Measurements from ENCODE around the gene NKTR. TPM values are rescaled to one million over a fixed set of nuclear protein-coding genes. Genes with fewer than 3 reads are reported as not detected.

NKTR gene
- total and polyA plus RNA-seq, 5 donors from 2014 or later = 9.7 to 291 (median 11.2) TPM

DNA sequence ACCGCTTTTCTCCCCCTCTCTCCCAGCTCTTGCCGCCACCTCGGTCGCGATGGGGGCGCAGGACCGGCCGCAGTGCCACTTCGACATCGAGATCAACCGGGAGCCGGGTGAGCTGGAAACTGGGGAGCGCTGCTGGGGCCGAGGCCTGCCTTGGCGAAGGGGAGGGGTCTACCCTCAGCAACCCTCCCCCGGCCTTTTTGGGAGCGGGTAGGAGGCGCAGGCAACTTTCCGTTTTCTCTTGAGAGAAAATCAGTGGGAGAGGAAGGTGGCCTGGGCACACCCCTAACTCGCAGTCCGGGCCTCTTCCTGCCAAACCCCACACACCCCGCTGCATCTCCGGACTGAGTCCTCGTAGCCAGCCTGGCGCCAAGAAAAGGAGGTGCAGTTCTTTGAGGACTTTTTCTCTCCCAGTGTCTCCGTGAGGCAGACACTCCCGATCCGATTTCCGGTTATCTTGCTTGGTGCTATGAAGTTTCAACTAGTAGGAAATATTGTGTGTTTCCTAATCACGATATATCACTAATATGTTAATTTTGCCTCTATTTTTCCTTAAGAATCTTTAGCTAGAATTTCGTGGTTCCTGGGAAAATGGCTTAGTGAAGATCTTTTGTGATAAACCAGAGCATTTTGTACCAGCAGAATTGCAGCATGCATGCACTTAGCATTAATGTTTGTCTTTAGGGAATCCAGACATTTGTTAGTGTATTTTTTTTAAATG, 631 bp downstream of the NKTR start:
- DNase-seq (peak in 2 of 3 donors; percentile 46 to 74), ATAC-seq (ENCODE audit: low read depth in 2 of 2) (peak in 1 of 2 donors; percentile 3)
- peaks cover 23 to 57% (median 42%) of the 10 kb centered on the region in 4 donors for H3K4me1 Mint-ChIP-seq
- peaks cover 0 to 6% (median 0%) of the 10 kb centered on the region in 7 donors for H3K9me3 Mint-ChIP-seq
- peak overlapping the region; percentile 94 for H3K27ac ChIP-seq (ENCODE audit: insufficient read depth, low read length, poor library complexity, severe bottlenecking)
- peak overlapping the region; percentile 93 to 99 (median 94) for H3K4me3 Mint-ChIP-seq
- H3K27me3 Mint-ChIP-seq = no peaks in the 10 kb centered on the region
- H3K27ac Mint-ChIP-seq = peak overlapping the region; percentile 86 to 95 (median 86)
- peaks cover 25% of the 10 kb centered on the region for H3K36me3 Mint-ChIP-seq
- peaks cover 11% of the 10 kb centered on the region for H3K36me3 ChIP-seq (ENCODE audit: control insufficient read depth, insufficient read depth, low read length)
- H3K4me3 ChIP-seq (ENCODE audit: low read depth, low read length) = peak overlapping the region; percentile 83
- peaks cover 3 to 11% of the 10 kb centered on the region in 2 experiments for H3K9me3 ChIP-seq (ENCODE audit: control insufficient read depth in 2 of 2, low read length in 2 of 2)
- H3K27me3 ChIP-seq (ENCODE audit: control insufficient read depth, insufficient read depth, low read length) = no peaks in the 10 kb centered on the region
- H3K4me1 ChIP-seq (ENCODE audit: control insufficient read depth, insufficient read depth, low read length, poor library complexity, severe bottlenecking) = peaks cover 43% of the 10 kb centered on the region

DNA sequence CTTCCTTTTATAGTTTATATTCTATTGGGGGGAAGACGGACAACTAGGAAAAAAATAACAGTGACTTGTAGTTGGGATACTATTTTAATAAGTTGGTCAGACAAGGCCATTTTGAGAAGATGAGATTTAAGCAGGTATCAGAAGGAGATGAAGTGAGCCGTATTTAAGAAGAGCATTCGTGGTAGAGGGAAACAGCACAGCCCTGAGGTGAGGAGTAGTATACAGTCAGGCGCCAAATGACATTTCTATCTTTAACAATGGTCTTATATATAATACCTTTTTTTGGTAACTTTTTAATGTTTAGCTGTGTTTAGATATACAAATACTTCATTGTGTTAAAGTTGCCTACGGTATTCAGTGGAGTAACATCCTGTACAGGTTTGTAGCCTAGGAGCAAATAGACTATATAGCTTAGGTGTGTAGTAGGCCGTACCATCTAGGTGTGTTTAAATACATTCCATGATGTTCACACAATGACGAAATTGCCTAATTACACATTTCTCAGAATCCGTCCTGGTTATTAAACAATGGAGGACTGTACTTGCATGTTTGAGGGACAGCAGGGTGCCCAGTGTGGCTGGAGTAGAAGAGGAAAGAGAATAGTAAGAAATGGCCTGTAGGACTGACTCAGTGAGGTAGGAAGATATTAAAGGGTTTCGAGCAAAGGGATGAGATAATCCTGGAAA, 1.6 kb downstream of the NKTR start:
- H3K9me3 Mint-ChIP-seq = peaks cover 0 to 6% (median 0%) of the 10 kb centered on the region in 7 donors
- H3K27ac ChIP-seq (ENCODE audit: insufficient read depth, low read length, poor library complexity, severe bottlenecking) = peak overlapping the region; percentile 94
- DNase-seq = peak in 2 of 3 donors; percentile 34 to 61
- peak overlapping the region; percentile 83 for H3K4me3 ChIP-seq (ENCODE audit: low read depth, low read length)
- H3K4me1 ChIP-seq (ENCODE audit: control insufficient read depth, insufficient read depth, low read length, poor library complexity, severe bottlenecking) = peaks cover 46% of the 10 kb centered on the region
- H3K4me1 Mint-ChIP-seq = peaks cover 25 to 63% (median 44%) of the 10 kb centered on the region in 4 donors
- peak overlapping the region; percentile 17 to 95 (median 86) for H3K27ac Mint-ChIP-seq
- H3K36me3 Mint-ChIP-seq = peaks cover 23% of the 10 kb centered on the region
- peaks cover 3 to 11% of the 10 kb centered on the region in 2 experiments for H3K9me3 ChIP-seq (ENCODE audit: control insufficient read depth in 2 of 2, low read length in 2 of 2)
- ATAC-seq (ENCODE audit: low read depth in 2 of 2) = no peak
- no peaks in the 10 kb centered on the region for H3K27me3 ChIP-seq (ENCODE audit: control insufficient read depth, insufficient read depth, low read length)
- H3K27me3 Mint-ChIP-seq = no peaks in the 10 kb centered on the region
- H3K4me3 Mint-ChIP-seq = peak overlapping the region; percentile 93 to 99 (median 94)
- H3K36me3 ChIP-seq (ENCODE audit: control insufficient read depth, insufficient read depth, low read length) = peaks cover 18% of the 10 kb centered on the region

DNA sequence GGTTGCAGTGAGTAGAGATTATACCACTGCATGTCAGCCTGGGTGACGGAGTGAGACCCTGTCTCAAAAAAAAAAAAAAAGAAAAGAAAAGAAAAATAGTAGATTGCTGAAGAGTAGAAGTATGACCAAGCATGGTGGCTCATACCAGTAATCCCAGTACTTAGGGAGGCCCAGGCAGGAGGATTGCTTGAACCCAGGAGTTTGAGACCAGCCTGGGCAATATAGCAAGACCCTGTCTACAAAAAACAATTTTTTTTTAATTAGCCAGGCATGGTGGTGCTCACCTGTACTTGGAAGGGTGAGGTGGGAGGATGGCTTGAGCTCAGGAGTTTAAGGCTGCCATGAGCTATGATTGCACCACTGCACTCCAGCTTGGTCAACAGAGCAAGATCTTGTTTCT, 2.5 kb downstream of the NKTR start:
- Histone ChIP-seq H3K27me3 (ENCODE audit: control insufficient read depth, insufficient read depth, low read length) (no peaks in the 10 kb centered on the region), H3K9me3 (ENCODE audit: control insufficient read depth in 2 of 2, low read length in 2 of 2) (peaks cover 3 to 11% of the 10 kb centered on the region in 2 experiments), H3K27ac (ENCODE audit: insufficient read depth, low read length, poor library complexity, severe bottlenecking) (peak overlapping the region; percentile 23), H3K4me3 (ENCODE audit: low read depth, low read length) (peak overlapping the region; percentile 47), H3K36me3 (ENCODE audit: control insufficient read depth, insufficient read depth, low read length) (peaks cover 25% of the 10 kb centered on the region), H3K4me1 (ENCODE audit: control insufficient read depth, insufficient read depth, low read length, poor library complexity, severe bottlenecking) (peaks cover 46% of the 10 kb centered on the region)
- Mint-ChIP-seq H3K9me3 (peaks cover 0 to 6% (median 0%) of the 10 kb centered on the region in 7 donors), H3K36me3 (peaks cover 30% of the 10 kb centered on the region), H3K27me3 (no peaks in the 10 kb centered on the region), H3K4me3 (peak overlapping the region; percentile 48 to 99 (median 94)), H3K4me1 (peaks cover 32 to 69% (median 51%) of the 10 kb centered on the region in 4 donors), H3K27ac (no peak overlapping the region)
- ATAC-seq (ENCODE audit: low read depth in 2 of 2) = no peak
- no peak for DNase-seq

DNA sequence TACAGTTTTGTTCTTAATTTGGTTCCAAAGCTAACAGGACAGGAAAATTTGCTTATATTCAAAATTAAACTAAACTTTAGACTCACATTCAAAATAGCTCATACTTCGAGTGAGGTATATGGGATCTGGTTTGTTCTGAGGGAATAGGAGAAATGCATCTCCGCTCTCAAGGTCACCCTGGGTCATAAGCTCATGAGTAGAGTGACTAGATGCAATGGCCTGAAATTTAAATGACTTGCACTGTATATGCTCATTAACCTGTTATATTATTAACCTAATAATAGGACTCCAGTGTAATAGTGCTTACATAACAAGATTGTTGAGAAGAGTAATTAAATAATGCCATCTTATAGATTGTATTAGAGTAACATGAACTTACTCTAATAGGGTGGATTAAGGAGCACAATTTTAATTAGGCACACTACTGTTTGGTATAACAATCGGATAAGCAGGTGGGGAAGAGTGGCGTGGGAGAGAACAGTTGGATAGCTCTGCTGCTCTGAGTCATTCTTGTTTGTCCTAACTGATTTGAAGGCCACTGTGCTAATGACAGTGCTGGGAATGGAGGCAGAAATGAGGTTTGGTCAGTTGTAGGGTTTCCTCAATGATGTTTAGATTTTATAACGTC, 5.2 kb downstream of the NKTR start:
- H3K36me3 Mint-ChIP-seq = peaks cover 44% of the 10 kb centered on the region
- Histone ChIP-seq H3K9me3 (ENCODE audit: control insufficient read depth in 2 of 2, low read length in 2 of 2) (peaks cover 3 to 11% of the 10 kb centered on the region in 2 experiments), H3K27ac (ENCODE audit: insufficient read depth, low read length, poor library complexity, severe bottlenecking) (no peak overlapping the region), H3K4me3 (ENCODE audit: low read depth, low read length) (peak overlapping the region; percentile 4), H3K27me3 (ENCODE audit: control insufficient read depth, insufficient read depth, low read length) (no peaks in the 10 kb centered on the region), H3K4me1 (ENCODE audit: control insufficient read depth, insufficient read depth, low read length, poor library complexity, severe bottlenecking) (peaks cover 43% of the 10 kb centered on the region), H3K36me3 (ENCODE audit: control insufficient read depth, insufficient read depth, low read length) (peaks cover 32% of the 10 kb centered on the region)
- H3K9me3 Mint-ChIP-seq = peaks cover 0 to 6% (median 0%) of the 10 kb centered on the region in 7 donors
- ATAC-seq (ENCODE audit: low read depth in 2 of 2) (no peak), DNase-seq (no peak)
- H3K27me3 Mint-ChIP-seq = no peaks in the 10 kb centered on the region
- peaks cover 43 to 79% (median 60%) of the 10 kb centered on the region in 4 donors for H3K4me1 Mint-ChIP-seq
- peak overlapping the region in 1 of 4 donors; percentile 74 for H3K4me3 Mint-ChIP-seq
- H3K27ac Mint-ChIP-seq = peak overlapping the region in 1 of 3 donors; percentile 68

DNA sequence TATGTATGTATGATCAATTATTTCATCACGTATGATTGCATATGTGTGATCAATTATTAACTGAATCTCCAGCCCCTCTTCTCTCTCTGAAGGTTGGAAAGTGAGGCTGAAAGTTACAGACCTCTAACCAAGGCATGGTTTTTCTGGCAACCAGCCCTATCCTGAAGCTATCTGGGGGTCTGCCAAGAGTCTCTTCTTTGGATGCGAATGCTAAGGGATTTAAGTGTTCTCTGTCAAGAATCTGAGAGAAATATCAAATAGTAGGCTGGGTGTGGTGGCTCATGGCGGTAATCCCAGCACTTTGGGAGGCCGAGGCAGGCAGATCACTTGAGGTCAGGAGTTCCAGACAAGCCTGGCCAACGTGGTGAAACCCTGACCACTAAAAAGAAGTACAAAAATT, 8.1 kb downstream of the NKTR start:
- Histone ChIP-seq H3K27me3 (ENCODE audit: control insufficient read depth, insufficient read depth, low read length) (no peaks in the 10 kb centered on the region), H3K4me3 (ENCODE audit: low read depth, low read length) (no peak overlapping the region), H3K36me3 (ENCODE audit: control insufficient read depth, insufficient read depth, low read length) (peaks cover 27% of the 10 kb centered on the region), H3K9me3 (ENCODE audit: control insufficient read depth in 2 of 2, low read length in 2 of 2) (peaks cover 0 to 7% of the 10 kb centered on the region in 2 experiments), H3K27ac (ENCODE audit: insufficient read depth, low read length, poor library complexity, severe bottlenecking) (no peak overlapping the region), H3K4me1 (ENCODE audit: control insufficient read depth, insufficient read depth, low read length, poor library complexity, severe bottlenecking) (peaks cover 43% of the 10 kb centered on the region)
- Mint-ChIP-seq H3K4me1 (peaks cover 50 to 87% (median 71%) of the 10 kb centered on the region in 4 donors), H3K36me3 (peaks cover 42% of the 10 kb centered on the region), H3K27me3 (no peaks in the 10 kb centered on the region), H3K4me3 (peak overlapping the region in 1 of 4 donors; percentile 36), H3K27ac (peak overlapping the region in 2 of 3 donors; percentile 69 to 70), H3K9me3 (peaks cover 0 to 6% (median 0%) of the 10 kb centered on the region in 7 donors)
- DNase-seq (no peak), ATAC-seq (ENCODE audit: low read depth in 2 of 2) (no peak)

DNA sequence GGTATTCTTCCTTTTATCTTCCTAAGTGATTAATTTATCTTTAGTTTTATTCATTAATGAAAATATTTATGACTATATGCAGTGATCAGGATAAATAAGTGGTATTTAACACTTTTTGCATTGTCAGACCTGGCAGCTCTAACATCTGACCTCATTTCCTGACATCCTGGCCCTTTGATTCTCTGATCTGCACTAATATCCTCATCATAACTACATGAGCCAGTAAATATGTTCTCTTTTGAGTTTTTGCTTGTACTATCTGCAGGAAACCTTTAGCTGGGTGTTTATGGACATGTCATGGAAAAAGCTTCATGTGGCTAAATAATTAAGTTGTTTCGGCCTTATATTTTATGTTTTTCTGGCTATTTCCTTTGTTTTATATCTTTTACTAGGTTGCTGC, 10.5 kb downstream of the NKTR start:
- H3K4me3 ChIP-seq (ENCODE audit: low read depth, low read length) = peak overlapping the region; percentile 56
- Mint-ChIP-seq H3K36me3 (peaks cover 29% of the 10 kb centered on the region), H3K27ac (peak overlapping the region; percentile 90 to 97 (median 92)), H3K4me1 (peaks cover 53 to 83% (median 67%) of the 10 kb centered on the region in 4 donors), H3K9me3 (no peaks in the 10 kb centered on the region), H3K27me3 (no peaks in the 10 kb centered on the region), H3K4me3 (peak overlapping the region; percentile 31 to 89 (median 58))
- no peaks in the 10 kb centered on the region for H3K9me3 ChIP-seq (ENCODE audit: control insufficient read depth in 2 of 2, low read length in 2 of 2)
- peak overlapping the region; percentile 86 for H3K27ac ChIP-seq (ENCODE audit: insufficient read depth, low read length, poor library complexity, severe bottlenecking)
- ATAC-seq (ENCODE audit: low read depth in 2 of 2) (peak; percentile 57), DNase-seq (peak in 2 of 3 donors; percentile 28 to 62)
- no peaks in the 10 kb centered on the region for H3K27me3 ChIP-seq (ENCODE audit: control insufficient read depth, insufficient read depth, low read length)
- peaks cover 23% of the 10 kb centered on the region for H3K36me3 ChIP-seq (ENCODE audit: control insufficient read depth, insufficient read depth, low read length)
- H3K4me1 ChIP-seq (ENCODE audit: control insufficient read depth, insufficient read depth, low read length, poor library complexity, severe bottlenecking) = peaks cover 31% of the 10 kb centered on the region

DNA sequence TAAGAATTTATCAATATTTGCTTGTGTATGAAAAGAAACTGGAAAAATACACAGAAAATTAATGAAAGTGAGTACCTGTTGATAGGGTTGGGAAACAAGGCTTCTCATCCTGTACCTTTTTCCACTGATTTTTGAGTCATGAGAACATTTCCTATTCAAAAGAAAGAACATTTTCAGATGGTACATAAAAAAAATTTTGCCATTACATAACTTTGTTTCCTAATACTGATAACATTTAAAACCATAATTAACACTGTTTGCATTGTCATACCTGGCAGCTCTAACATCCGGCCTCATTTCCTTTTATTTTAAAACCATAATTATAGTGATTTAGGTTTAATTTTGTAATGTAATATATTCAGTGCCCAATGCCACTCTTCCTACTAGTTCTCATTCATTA, 11.7 kb downstream of the NKTR start:
- ATAC-seq (ENCODE audit: low read depth in 2 of 2) (peak in 1 of 2 donors; percentile 31), DNase-seq (peak in 2 of 3 donors; percentile 38 to 46)
- peaks cover 24% of the 10 kb centered on the region for H3K36me3 Mint-ChIP-seq
- peak overlapping the region; percentile 53 to 97 (median 90) for H3K27ac Mint-ChIP-seq
- H3K27me3 Mint-ChIP-seq = no peaks in the 10 kb centered on the region
- H3K4me1 Mint-ChIP-seq = peaks cover 52 to 82% (median 70%) of the 10 kb centered on the region in 4 donors
- Histone ChIP-seq H3K27me3 (ENCODE audit: control insufficient read depth, insufficient read depth, low read length) (no peaks in the 10 kb centered on the region), H3K4me3 (ENCODE audit: low read depth, low read length) (peak overlapping the region; percentile 55), H3K4me1 (ENCODE audit: control insufficient read depth, insufficient read depth, low read length, poor library complexity, severe bottlenecking) (peaks cover 27% of the 10 kb centered on the region), H3K27ac (ENCODE audit: insufficient read depth, low read length, poor library complexity, severe bottlenecking) (peak overlapping the region; percentile 86), H3K9me3 (ENCODE audit: control insufficient read depth in 2 of 2, low read length in 2 of 2) (no peaks in the 10 kb centered on the region), H3K36me3 (ENCODE audit: control insufficient read depth, insufficient read depth, low read length) (peaks cover 16% of the 10 kb centered on the region)
- H3K9me3 Mint-ChIP-seq = no peaks in the 10 kb centered on the region
- peak overlapping the region; percentile 11 to 41 (median 22) for H3K4me3 Mint-ChIP-seq

All from CD4-positive, CD25-positive, alpha-beta regulatory T cell (primary cell).